ENCODE measurements around the gene CRYBA4.

Gene CRYBA4

GRCh38 chr22:26651815-26652214 lies 30.1 kb downstream of the CRYBA4 start:
- H3K27me3 ChIP-seq (replicated peaks) = peaks cover 27% of the 10 kb centered on the region
- no peak overlapping the region for H3K27ac ChIP-seq
- in situ Hi-C loops (cut with HindIII; ENCODE audit: low pct_ligation_motif_present, low sequenced_read_pairs) = no loop called here

DNA sequence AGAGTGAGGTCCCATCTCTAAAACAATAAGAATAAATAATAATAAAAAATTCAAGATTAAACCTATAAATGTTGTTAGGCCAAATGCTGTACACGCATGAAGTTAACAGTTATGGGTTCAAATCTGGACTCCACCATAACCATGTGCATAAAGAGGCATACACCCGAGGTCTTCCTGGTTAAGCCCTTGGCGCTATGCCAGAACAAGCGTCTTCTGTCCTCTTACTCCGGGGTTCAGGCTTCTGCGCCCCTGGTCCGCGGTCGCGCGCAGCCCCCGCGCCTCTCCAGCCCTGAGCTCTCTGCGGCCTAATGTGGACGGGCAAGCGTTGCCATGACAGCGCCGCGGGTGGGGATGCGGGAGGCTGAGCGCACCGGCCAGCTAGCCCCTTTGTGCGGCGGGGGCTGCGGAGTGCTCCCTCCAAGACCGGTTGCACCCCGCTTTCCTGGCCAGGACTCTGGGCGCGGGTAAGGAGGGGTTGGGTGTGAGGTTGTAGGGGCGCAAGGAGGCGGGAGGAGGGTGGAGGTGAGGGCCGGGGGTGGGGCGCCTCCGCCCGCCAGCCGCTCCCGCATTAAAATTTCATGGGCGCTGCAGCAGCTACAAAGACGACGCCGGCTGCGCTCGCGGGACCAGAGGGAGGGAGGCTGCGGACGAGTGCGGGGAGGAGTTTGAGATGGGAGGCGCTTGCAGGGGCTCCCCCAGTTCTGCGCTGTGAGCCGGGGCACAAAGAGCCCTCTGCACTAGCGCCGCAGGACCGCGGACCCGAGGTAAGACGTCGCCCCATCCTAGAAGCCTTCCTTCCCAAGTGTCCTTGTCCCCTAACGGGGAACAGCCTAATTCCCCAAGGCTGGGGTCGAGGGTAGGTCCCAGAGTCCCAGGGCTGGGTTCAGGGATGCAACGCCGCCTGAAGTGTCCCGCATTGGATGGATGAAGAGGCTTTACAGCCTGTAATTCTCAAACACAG lies 35.4 kb downstream of the CRYBA4 start, which contains the start of gene MIAT:
MIAT (plus strand) TSS at position 698 of the 961 bp plus-strand sequence.
- TF ChIP-seq, protein P1, sequence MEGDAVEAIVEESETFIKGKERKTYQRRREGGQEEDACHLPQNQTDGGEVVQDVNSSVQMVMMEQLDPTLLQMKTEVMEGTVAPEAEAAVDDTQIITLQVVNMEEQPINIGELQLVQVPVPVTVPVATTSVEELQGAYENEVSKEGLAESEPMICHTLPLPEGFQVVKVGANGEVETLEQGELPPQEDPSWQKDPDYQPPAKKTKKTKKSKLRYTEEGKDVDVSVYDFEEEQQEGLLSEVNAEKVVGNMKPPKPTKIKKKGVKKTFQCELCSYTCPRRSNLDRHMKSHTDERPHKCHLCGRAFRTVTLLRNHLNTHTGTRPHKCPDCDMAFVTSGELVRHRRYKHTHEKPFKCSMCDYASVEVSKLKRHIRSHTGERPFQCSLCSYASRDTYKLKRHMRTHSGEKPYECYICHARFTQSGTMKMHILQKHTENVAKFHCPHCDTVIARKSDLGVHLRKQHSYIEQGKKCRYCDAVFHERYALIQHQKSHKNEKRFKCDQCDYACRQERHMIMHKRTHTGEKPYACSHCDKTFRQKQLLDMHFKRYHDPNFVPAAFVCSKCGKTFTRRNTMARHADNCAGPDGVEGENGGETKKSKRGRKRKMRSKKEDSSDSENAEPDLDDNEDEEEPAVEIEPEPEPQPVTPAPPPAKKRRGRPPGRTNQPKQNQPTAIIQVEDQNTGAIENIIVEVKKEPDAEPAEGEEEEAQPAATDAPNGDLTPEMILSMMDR (IDR thresholded peaks at IDR 0.05; ENCODE audit: low read depth, low read length, missing control alignments) = no peak
- in situ Hi-C loops (cut with HindIII; ENCODE audit: low pct_ligation_motif_present, low sequenced_read_pairs) = no loop called here
- Histone ChIP-seq H3K36me3 (replicated peaks) (no peaks in the 10 kb centered on the region), H3K27me3 (replicated peaks) (peaks cover 18% of the 10 kb centered on the region), H3K4me3 (ENCODE audit: low read depth, low read length) (peak within 1 kb of the TSS; percentile 44), H3K27ac (no peak within 1 kb of the TSS)
- DNase-seq = peak; percentile 16

More at GRCh38 chr22:26651815-26652214, 30.1 kb downstream of the CRYBA4 start:
- H3K4me3 ChIP-seq (ENCODE audit: low read depth, low read length) = no peak overlapping the region
- no peak for DNase-seq
- H3K36me3 ChIP-seq (replicated peaks) = no peaks in the 10 kb centered on the region
- TF ChIP-seq, protein P1 (IDR thresholded peaks at IDR 0.05; ENCODE audit: low read depth, low read length, missing control alignments) = no peak

DNA sequence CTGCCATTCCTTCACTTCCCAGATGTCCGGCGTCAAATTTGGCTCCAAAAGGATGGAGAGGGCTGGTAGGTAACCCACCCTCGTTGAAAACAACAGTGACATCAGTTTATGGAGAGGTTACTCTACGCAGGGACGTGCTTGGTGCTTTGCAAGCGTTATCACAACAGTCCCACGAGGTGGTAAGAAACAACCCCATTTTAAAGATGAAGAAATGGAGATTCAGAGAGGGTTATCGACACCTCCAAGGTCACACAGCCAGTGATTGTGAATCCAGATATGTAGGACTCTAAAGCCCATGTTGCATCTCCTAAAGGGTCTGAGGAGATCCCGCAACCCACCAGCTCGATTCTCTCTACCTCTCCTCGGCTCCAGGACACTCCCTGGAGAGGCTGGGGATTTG lies 36.4 kb downstream of the CRYBA4 start:
- DNase-seq = no peak
- Histone ChIP-seq H3K4me3 (ENCODE audit: low read depth, low read length) (peak overlapping the region; percentile 38), H3K27me3 (replicated peaks) (peaks cover 13% of the 10 kb centered on the region), H3K36me3 (replicated peaks) (no peaks in the 10 kb centered on the region), H3K27ac (no peak overlapping the region)
- in situ Hi-C loops (cut with HindIII; ENCODE audit: low pct_ligation_motif_present, low sequenced_read_pairs) = no loop called here
- TF ChIP-seq, protein P1 (IDR thresholded peaks at IDR 0.05; ENCODE audit: low read depth, low read length, missing control alignments) = no peak

DNA sequence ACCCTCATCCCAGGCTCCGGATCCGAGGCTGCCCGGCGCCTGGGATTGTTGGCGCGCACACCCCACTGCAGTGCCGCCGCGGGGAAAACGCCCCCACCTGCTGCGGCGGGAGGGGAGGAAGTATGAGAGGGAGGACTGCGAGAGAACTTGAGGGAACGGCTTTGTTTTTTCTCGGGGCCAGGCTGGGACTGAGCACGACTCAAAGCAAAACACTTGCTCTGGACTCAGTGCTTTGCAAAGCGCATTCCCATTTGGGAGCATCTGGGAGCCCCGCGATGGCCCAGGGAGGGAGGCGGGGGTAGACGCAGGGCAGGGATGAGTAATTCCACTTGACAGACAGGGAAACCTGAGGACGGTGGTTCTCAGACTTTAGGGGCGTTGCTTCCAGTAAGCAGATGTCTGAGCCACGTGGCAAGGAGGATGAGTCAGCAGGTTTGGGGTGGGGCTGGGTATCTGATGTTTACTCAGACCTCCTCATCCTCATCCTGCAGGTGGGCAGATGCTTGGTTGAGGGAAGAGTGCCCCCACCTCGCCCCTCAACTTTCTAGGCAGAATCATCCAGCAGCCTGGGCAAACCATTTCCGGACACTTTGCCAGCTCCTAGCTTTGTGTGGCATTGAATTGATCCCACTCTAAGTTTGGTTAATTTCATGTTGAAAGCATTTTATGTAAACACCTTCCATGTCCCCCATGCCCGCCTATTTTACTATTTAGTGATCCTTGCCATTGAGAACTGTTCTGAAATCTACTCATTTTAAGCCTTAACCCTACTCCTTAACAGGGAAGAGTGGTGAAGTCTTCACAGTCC lies 37.1 kb downstream of the CRYBA4 start:
- TF ChIP-seq, protein P1 (IDR thresholded peaks at IDR 0.05; ENCODE audit: low read depth, low read length, missing control alignments) = no peak
- Histone ChIP-seq H3K27me3 (replicated peaks) (peaks cover 12% of the 10 kb centered on the region), H3K36me3 (replicated peaks) (no peaks in the 10 kb centered on the region), H3K27ac (no peak overlapping the region), H3K4me3 (ENCODE audit: low read depth, low read length) (peak overlapping the region; percentile 38)
- peak; percentile 94 for DNase-seq
- in situ Hi-C loops (cut with HindIII; ENCODE audit: low pct_ligation_motif_present, low sequenced_read_pairs) = no loop called here

- Histone ChIP-seq H3K36me3 (replicated peaks) (no peaks in the 10 kb centered on the region), H3K4me3 (ENCODE audit: low read depth, low read length) (no peak overlapping the region), H3K27ac (no peak overlapping the region), H3K27me3 (replicated peaks) (peaks cover 11% of the 10 kb centered on the region)
- TF ChIP-seq, protein P1 (IDR thresholded peaks at IDR 0.05; ENCODE audit: low read depth, low read length, missing control alignments) = no peak
- DNase-seq = no peak
- in situ Hi-C loops (cut with HindIII; ENCODE audit: low pct_ligation_motif_present, low sequenced_read_pairs) = no loop called here
These were observed 38.6 kb downstream of the CRYBA4 start for GRCh38 chr22:26660356-26660755.
